Lower leg skin (tissue), 3 donors: ENCODE results near the gene ASB1.

ENCODE experiments used
- POLR2A ChIP-seq, 2 donors: fragments of 450-650 bp; IDR thresholded peaks; one replicate each; pipeline ENCODE4 v1.6.1; 2016 to 2017; ENCODE audit warnings: antibody characterized with exemption in 2 of 2, mild to moderate bottlenecking in 1 of 2, moderate library complexity in 1 of 2
- TF ChIP-seq, protein P1 (sequence below), 3 donors: fragments of 450-650 bp; IDR thresholded peaks; one replicate each; pipeline ENCODE4 v1.5.1; 2016; ENCODE audit warnings: antibody characterized with exemption in 3 of 3, mild to moderate bottlenecking in 3 of 3, moderate library complexity in 2 of 3

DNA sequence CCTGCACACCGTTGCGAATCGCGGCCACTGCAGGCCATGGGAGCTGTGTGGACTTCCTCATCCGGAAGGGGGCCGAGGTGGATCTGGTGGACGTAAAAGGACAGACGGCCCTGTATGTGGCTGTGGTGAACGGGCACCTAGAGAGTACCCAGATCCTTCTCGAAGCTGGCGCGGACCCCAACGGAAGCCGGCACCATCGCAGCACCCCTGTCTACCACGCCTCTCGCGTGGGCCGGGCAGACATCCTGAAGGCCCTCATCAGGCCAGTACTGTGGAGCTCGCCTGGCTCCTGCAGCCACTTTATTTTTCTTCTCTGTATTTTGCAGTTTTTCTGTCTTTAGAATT, 9.0 kb downstream of the ASB1 start:
- TF ChIP-seq, protein P1, sequence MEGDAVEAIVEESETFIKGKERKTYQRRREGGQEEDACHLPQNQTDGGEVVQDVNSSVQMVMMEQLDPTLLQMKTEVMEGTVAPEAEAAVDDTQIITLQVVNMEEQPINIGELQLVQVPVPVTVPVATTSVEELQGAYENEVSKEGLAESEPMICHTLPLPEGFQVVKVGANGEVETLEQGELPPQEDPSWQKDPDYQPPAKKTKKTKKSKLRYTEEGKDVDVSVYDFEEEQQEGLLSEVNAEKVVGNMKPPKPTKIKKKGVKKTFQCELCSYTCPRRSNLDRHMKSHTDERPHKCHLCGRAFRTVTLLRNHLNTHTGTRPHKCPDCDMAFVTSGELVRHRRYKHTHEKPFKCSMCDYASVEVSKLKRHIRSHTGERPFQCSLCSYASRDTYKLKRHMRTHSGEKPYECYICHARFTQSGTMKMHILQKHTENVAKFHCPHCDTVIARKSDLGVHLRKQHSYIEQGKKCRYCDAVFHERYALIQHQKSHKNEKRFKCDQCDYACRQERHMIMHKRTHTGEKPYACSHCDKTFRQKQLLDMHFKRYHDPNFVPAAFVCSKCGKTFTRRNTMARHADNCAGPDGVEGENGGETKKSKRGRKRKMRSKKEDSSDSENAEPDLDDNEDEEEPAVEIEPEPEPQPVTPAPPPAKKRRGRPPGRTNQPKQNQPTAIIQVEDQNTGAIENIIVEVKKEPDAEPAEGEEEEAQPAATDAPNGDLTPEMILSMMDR (IDR thresholded peaks at IDR 0.05), result no peak
- TF ChIP-seq POLR2A (IDR thresholded peaks at IDR 0.05), result no peak
